ENCODE data around the gene MAGI3. TPM values are rescaled to one million over a fixed set of nuclear protein-coding genes. Genes with fewer than 3 reads are reported as not detected.
A peak's percentile ranks its signal among the peaks of the same experiment; 100 is the strongest.

Gene MAGI3
- 19.9 and 20.8 TPM in 2 replicates for total RNA-seq (2014; rRNA removed; shearing (Covaris generic))

- peak; percentile 97 for DNase-seq (ENCODE audit: low spot score)
Observed at GRCh38 chr1:113389953-113390834, at the start of gene MAGI3. Gene MAGI3, plus strand, starts transcription at chr1:113390515. Its CDS starts 519 bp downstream, at chr1:113391034.

- no peak for DNase-seq (ENCODE audit: low spot score)
Observed at GRCh38 chr1:113353580-113353979, 36.7 kb upstream of the MAGI3 start.

GRCh38 chr1:113363935-113364334, 26.4 kb upstream of the MAGI3 start:
- DNase-seq (ENCODE audit: low spot score) = no peak

GRCh38 chr1:113369040-113369439, 21.3 kb upstream of the MAGI3 start:
- no peak for DNase-seq (ENCODE audit: low spot score)

- no peak for DNase-seq (ENCODE audit: low spot score)
Observed at GRCh38 chr1:113369699-113370098, 20.6 kb upstream of the MAGI3 start.

- no peak for DNase-seq (ENCODE audit: low spot score)
Observed at GRCh38 chr1:113370868-113371267, 19.4 kb upstream of the MAGI3 start.

GRCh38 chr1:113372546-113372945, 17.8 kb upstream of the MAGI3 start:
- DNase-seq (ENCODE audit: low spot score) = peak; percentile 23

- DNase-seq (ENCODE audit: low spot score) = no peak
Observed at GRCh38 chr1:113373644-113374043, 16.7 kb upstream of the MAGI3 start.

GRCh38 chr1:113375878-113376277, 14.4 kb upstream of the MAGI3 start:
- no peak for DNase-seq (ENCODE audit: low spot score)

GRCh38 chr1:113380075-113380474, 10.2 kb upstream of the MAGI3 start:
- no peak for DNase-seq (ENCODE audit: low spot score)

GRCh38 chr1:113388017-113388620, 2.2 kb upstream of the MAGI3 start:
- no peak for DNase-seq (ENCODE audit: low spot score)

GRCh38 chr1:113388621-113389358, 1.5 kb upstream of the MAGI3 start:
- peak; percentile 73 for DNase-seq (ENCODE audit: low spot score)

GRCh38 chr1:113389359-113389952, 859 bp upstream of the MAGI3 start:
- no peak for DNase-seq (ENCODE audit: low spot score)

GRCh38 chr1:113390871-113391648, 745 bp downstream of the MAGI3 start:
- peak; percentile 60 for DNase-seq (ENCODE audit: low spot score)

GRCh38 chr1:113391649-113392271, 1.4 kb downstream of the MAGI3 start:
- peak; percentile 73 for DNase-seq (ENCODE audit: low spot score)

- DNase-seq (ENCODE audit: low spot score) = peak; percentile 39
Observed at GRCh38 chr1:113392541-113393128, 2.3 kb downstream of the MAGI3 start.

- peak; percentile 59 for DNase-seq (ENCODE audit: low spot score)
Observed at GRCh38 chr1:113394043-113394862, 3.9 kb downstream of the MAGI3 start.

GRCh38 chr1:113394863-113395259, 4.5 kb downstream of the MAGI3 start:
- DNase-seq (ENCODE audit: low spot score) = no peak

- peak; percentile 7 for DNase-seq (ENCODE audit: low spot score)
Observed at GRCh38 chr1:113396102-113396501, 5.8 kb downstream of the MAGI3 start.
